Measurements from ENCODE around the gene MAGI1. TPM values are rescaled to one million over a fixed set of nuclear protein-coding genes. Genes with fewer than 3 reads are reported as not detected.

MAGI1 gene
- total and polyA plus RNA-seq, 7 experiments from 2014 or later = 0.39 TPM; not detected in 6

- POLR2A ChIA-PET = no interaction called here
- Histone ChIP-seq H3K27ac (ENCODE audit: low read depth, low read length) (no peak overlapping the region), H3K27me3 (ENCODE audit: control insufficient read depth in 2 of 2, insufficient read depth in 2 of 2, low read length in 2 of 2) (no peaks in the 10 kb centered on the region), H3K4me3 (ENCODE audit: low read length) (no peak overlapping the region), H3K9me3 (ENCODE audit: control insufficient read depth in 2 of 3, low read length in 3 of 3) (no peaks in the 10 kb centered on the region), H3K4me1 (ENCODE audit: control insufficient read depth in 2 of 2, insufficient read depth in 2 of 2, low read length in 2 of 2) (no peaks in the 10 kb centered on the region), H3K36me3 (ENCODE audit: control insufficient read depth in 2 of 3, insufficient read depth in 3 of 3, low read length in 3 of 3) (no peaks in the 10 kb centered on the region)
- Mint-ChIP-seq H3K4me1 (no peaks in the 10 kb centered on the region), H3K27ac (no peak overlapping the region), H3K36me3 (peaks cover 0 to 6% (median 0%) of the 10 kb centered on the region in 5 donors), H3K27me3 (no peaks in the 10 kb centered on the region), H3K9me3 (peaks cover 0 to 9% (median 2%) of the 10 kb centered on the region in 11 donors), H3K4me3 (no peak overlapping the region)
- DNase-seq = no peak
- ATAC-seq = no peak
- CTCF ChIA-PET = no interaction called here
- intact Hi-C loops (cut with micrococcal nuclease) = no loop called here
Measured at GRCh38 chr3:65485826-65486469, 552.8 kb downstream of the MAGI1 start.

DNA sequence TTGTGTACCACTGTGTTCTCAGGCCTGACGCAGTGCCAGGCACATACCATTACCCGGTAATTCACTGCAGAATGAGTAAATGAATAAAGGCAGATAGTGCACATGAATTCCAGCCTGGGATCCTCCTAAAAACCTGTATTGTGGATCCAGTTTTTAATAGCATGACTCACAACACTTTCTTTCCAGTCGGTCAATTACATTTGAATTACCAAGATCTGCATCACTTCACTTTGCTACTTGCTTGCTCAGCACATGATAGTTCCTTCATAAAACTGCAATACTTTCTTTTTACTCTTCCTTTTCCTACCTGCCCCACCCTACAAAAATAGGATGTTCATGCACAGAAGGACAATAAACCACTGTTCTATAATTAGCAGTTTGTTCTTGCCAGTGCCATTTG is 553.8 kb downstream of the MAGI1 start:
- Histone ChIP-seq H3K4me1 (ENCODE audit: control insufficient read depth in 2 of 2, insufficient read depth in 2 of 2, low read length in 2 of 2) (no peaks in the 10 kb centered on the region), H3K4me3 (ENCODE audit: low read length) (no peak overlapping the region), H3K9me3 (ENCODE audit: control insufficient read depth in 2 of 3, low read length in 3 of 3) (no peaks in the 10 kb centered on the region), H3K27me3 (ENCODE audit: control insufficient read depth in 2 of 2, insufficient read depth in 2 of 2, low read length in 2 of 2) (no peaks in the 10 kb centered on the region), H3K36me3 (ENCODE audit: control insufficient read depth in 2 of 3, insufficient read depth in 3 of 3, low read length in 3 of 3) (no peaks in the 10 kb centered on the region), H3K27ac (ENCODE audit: low read depth, low read length) (no peak overlapping the region)
- POLR2A ChIA-PET = no interaction called here
- ATAC-seq = no peak
- Mint-ChIP-seq H3K4me3 (no peak overlapping the region), H3K9me3 (peaks cover 0 to 9% (median 2%) of the 10 kb centered on the region in 11 donors), H3K27ac (no peak overlapping the region), H3K4me1 (no peaks in the 10 kb centered on the region), H3K36me3 (peaks cover 0 to 6% (median 0%) of the 10 kb centered on the region in 5 donors), H3K27me3 (no peaks in the 10 kb centered on the region)
- CTCF ChIA-PET = no interaction called here
- intact Hi-C loops (cut with micrococcal nuclease) = no loop called here
- DNase-seq = no peak

DNA sequence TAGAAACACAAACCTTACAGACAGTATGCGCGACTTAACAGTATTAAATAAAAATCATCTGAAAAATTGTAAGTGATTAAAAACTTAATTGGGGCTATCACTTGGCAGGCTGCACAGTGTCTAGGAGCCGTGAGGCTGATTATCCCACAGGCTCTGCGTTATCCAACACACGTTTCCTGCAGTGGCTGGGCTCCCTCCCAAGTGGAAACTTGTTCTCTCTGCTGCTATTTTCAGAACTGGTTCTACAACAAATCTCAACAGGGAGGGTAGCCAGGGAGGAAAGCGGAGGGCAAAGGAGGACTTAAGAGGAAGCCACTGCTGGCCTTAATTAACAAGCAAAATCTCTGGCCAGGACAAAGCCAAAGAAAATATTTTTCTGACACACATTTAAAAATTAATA is 555.2 kb downstream of the MAGI1 start:
- Histone ChIP-seq H3K36me3 (ENCODE audit: control insufficient read depth in 2 of 3, insufficient read depth in 3 of 3, low read length in 3 of 3) (no peaks in the 10 kb centered on the region), H3K27ac (ENCODE audit: low read depth, low read length) (no peak overlapping the region), H3K9me3 (ENCODE audit: control insufficient read depth in 2 of 3, low read length in 3 of 3) (no peaks in the 10 kb centered on the region), H3K4me3 (ENCODE audit: low read length) (no peak overlapping the region), H3K4me1 (ENCODE audit: control insufficient read depth in 2 of 2, insufficient read depth in 2 of 2, low read length in 2 of 2) (no peaks in the 10 kb centered on the region), H3K27me3 (ENCODE audit: control insufficient read depth in 2 of 2, insufficient read depth in 2 of 2, low read length in 2 of 2) (no peaks in the 10 kb centered on the region)
- no peaks in the 10 kb centered on the region for H3K27me3 Mint-ChIP-seq
- no peak overlapping the region for H3K4me3 Mint-ChIP-seq
- peaks cover 0 to 6% (median 0%) of the 10 kb centered on the region in 5 donors for H3K36me3 Mint-ChIP-seq
- intact Hi-C loops (cut with micrococcal nuclease) = no loop called here
- ChIA-PET CTCF (no interaction called here), POLR2A (no interaction called here)
- DNase-seq = no peak
- H3K4me1 Mint-ChIP-seq = no peaks in the 10 kb centered on the region
- H3K27ac Mint-ChIP-seq = no peak overlapping the region
- no peak for ATAC-seq
- H3K9me3 Mint-ChIP-seq = peaks cover 0 to 9% (median under 1%) of the 10 kb centered on the region in 11 donors

DNA sequence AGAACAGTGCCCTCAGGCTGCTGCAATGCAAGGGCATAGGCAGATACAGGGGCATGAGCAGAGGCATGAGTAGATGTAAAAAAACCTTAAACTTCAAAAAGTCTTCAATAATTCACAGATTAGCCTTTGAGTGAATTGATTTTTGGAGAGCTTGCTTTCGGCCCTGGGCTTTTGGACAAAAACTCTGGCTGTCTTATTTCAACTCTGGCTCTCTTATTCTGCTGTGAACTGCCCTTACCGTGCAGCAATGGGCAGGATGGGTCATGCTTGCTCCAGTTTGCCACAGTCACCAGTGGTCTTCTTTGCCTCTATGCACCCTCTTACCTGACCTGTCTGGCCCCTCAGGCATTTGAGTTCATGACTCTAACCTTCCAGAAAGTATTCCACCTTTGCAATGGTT is 555.7 kb downstream of the MAGI1 start:
- H3K4me3 Mint-ChIP-seq = no peak overlapping the region
- POLR2A ChIA-PET = no interaction called here
- intact Hi-C loops (cut with micrococcal nuclease) = no loop called here
- CTCF ChIA-PET = no interaction called here
- H3K4me1 Mint-ChIP-seq = no peaks in the 10 kb centered on the region
- H3K27ac Mint-ChIP-seq = no peak overlapping the region
- peaks cover 0 to 6% (median 0%) of the 10 kb centered on the region in 5 donors for H3K36me3 Mint-ChIP-seq
- H3K4me1 ChIP-seq (ENCODE audit: control insufficient read depth in 2 of 2, insufficient read depth in 2 of 2, low read length in 2 of 2) = no peaks in the 10 kb centered on the region
- ATAC-seq (no peak), DNase-seq (no peak)
- no peaks in the 10 kb centered on the region for H3K9me3 ChIP-seq (ENCODE audit: control insufficient read depth in 2 of 3, low read length in 3 of 3)
- no peaks in the 10 kb centered on the region for H3K36me3 ChIP-seq (ENCODE audit: control insufficient read depth in 2 of 3, insufficient read depth in 3 of 3, low read length in 3 of 3)
- no peak overlapping the region for H3K27ac ChIP-seq (ENCODE audit: low read depth, low read length)
- H3K9me3 Mint-ChIP-seq = peaks cover 0 to 9% (median 0%) of the 10 kb centered on the region in 11 donors
- no peaks in the 10 kb centered on the region for H3K27me3 Mint-ChIP-seq
- no peak overlapping the region for H3K4me3 ChIP-seq (ENCODE audit: low read length)
- no peaks in the 10 kb centered on the region for H3K27me3 ChIP-seq (ENCODE audit: control insufficient read depth in 2 of 2, insufficient read depth in 2 of 2, low read length in 2 of 2)

DNA sequence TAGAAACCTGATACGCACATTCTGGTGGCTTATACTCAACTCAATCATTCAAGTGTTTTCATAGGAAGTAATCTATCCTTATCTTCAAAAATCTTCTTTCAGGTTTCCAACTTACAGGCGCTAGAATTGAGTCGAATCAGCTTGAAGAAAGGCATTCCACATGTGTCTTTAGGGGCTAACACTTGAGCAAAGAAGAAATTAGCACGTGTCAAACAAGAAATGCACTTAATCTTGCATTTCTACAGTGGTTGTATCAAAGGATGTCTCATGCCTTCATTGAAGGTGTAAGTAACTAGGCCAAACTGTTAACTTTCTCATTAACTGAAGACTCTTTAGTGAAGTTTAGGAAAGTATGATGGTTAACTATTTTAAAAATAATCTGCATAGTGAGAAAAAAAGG is 557.6 kb downstream of the MAGI1 start:
- Histone ChIP-seq H3K27ac (ENCODE audit: low read depth, low read length) (no peak overlapping the region), H3K27me3 (ENCODE audit: control insufficient read depth in 2 of 2, insufficient read depth in 2 of 2, low read length in 2 of 2) (no peaks in the 10 kb centered on the region), H3K4me3 (ENCODE audit: low read length) (no peak overlapping the region), H3K4me1 (ENCODE audit: control insufficient read depth in 2 of 2, insufficient read depth in 2 of 2, low read length in 2 of 2) (no peaks in the 10 kb centered on the region), H3K36me3 (ENCODE audit: control insufficient read depth in 2 of 3, insufficient read depth in 3 of 3, low read length in 3 of 3) (no peaks in the 10 kb centered on the region), H3K9me3 (ENCODE audit: control insufficient read depth in 2 of 3, low read length in 3 of 3) (no peaks in the 10 kb centered on the region)
- ATAC-seq (no peak), DNase-seq (no peak)
- Mint-ChIP-seq H3K27ac (no peak overlapping the region), H3K4me1 (no peaks in the 10 kb centered on the region), H3K4me3 (no peak overlapping the region), H3K27me3 (no peaks in the 10 kb centered on the region), H3K9me3 (peaks cover 0 to 9% (median 0%) of the 10 kb centered on the region in 11 donors), H3K36me3 (peaks cover 0 to 6% (median 0%) of the 10 kb centered on the region in 5 donors)
- intact Hi-C loops (cut with micrococcal nuclease) = no loop called here
- ChIA-PET POLR2A (no interaction called here), CTCF (no interaction called here)

DNA sequence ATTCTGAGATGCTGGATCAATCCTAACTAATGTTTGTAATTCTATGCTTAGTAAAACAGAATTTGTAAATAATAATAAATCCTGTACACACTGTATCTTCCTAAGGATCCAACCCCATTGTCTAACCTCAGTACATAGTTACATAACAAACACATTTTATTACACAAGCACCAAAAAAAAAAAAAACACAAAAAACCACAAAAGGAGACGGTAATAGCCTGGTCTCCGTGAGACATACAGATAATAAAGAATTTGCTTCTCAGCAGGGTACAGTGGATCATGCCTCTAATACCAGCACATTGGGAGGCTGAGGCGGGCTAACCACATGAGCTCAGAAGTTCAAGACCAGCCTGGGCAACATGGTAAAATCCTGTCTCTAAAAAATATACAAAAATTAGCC is 558.7 kb downstream of the MAGI1 start:
- Histone ChIP-seq H3K27me3 (ENCODE audit: control insufficient read depth in 2 of 2, insufficient read depth in 2 of 2, low read length in 2 of 2) (no peaks in the 10 kb centered on the region), H3K9me3 (ENCODE audit: control insufficient read depth in 2 of 3, low read length in 3 of 3) (no peaks in the 10 kb centered on the region), H3K4me3 (ENCODE audit: low read length) (no peak overlapping the region), H3K27ac (ENCODE audit: low read depth, low read length) (no peak overlapping the region), H3K4me1 (ENCODE audit: control insufficient read depth in 2 of 2, insufficient read depth in 2 of 2, low read length in 2 of 2) (no peaks in the 10 kb centered on the region), H3K36me3 (ENCODE audit: control insufficient read depth in 2 of 3, insufficient read depth in 3 of 3, low read length in 3 of 3) (no peaks in the 10 kb centered on the region)
- intact Hi-C loops (cut with micrococcal nuclease) = no loop called here
- CTCF ChIA-PET = no interaction called here
- H3K9me3 Mint-ChIP-seq = peaks cover 0 to 6% (median 0%) of the 10 kb centered on the region in 11 donors
- H3K27me3 Mint-ChIP-seq = no peaks in the 10 kb centered on the region
- no peak overlapping the region for H3K27ac Mint-ChIP-seq
- H3K4me3 Mint-ChIP-seq = no peak overlapping the region
- DNase-seq = no peak
- H3K36me3 Mint-ChIP-seq = peaks cover 0 to 6% (median 0%) of the 10 kb centered on the region in 5 donors
- POLR2A ChIA-PET = no interaction called here
- H3K4me1 Mint-ChIP-seq = no peaks in the 10 kb centered on the region
- ATAC-seq = no peak

Measured in naive thymus-derived CD4-positive, alpha-beta T cell (primary cell).